IMR-90 (cell line): ENCODE results near the gene MRC1. TPM values are rescaled to one million over a fixed set of nuclear protein-coding genes. Genes with fewer than 3 reads are reported as not detected.

ENCODE experiments used
- ATAC-seq: fragments of 200-7000 bp; cut with Tn5 transposase; 2 replicates; pipeline ENCODE4 v1.9.1; 2020; ENCODE audit warnings: low read depth, mild to moderate bottlenecking, moderate library complexity
- BruUV-seq: library from RNA; stranded (reverse); fragments of 400-500 nt; replicated peaks from 2 replicates; lab custom pipeline; 2021; lab: Mats Ljungman, UMichigan
- CTCF ChIA-PET: fragments of 300-600 bp; formaldehyde crosslinking; extraction: SDS; loops from one replicate; lab custom pipeline; 2021; ENCODE audit warnings: antibody characterized with exemption; lab: Yijun Ruan, JAX
- POLR2A ChIA-PET: fragments of 300-600 bp; sonication (Branson Sonifier 250); formaldehyde crosslinking; loops from one replicate; lab custom pipeline; 2022; ENCODE audit warnings: antibody characterized with exemption; ENCODE audit not compliant: unreplicated experiment; lab: Charles Lee
- DNase-seq: peaks from one replicate; pipeline ENCODE4 v3.0.0; 2013
- H2AFZ ChIP-seq: replicated peaks from 2 replicates; pipeline ENCODE3; 2013; ENCODE audit warnings: low read length, mild to moderate bottlenecking; ENCODE audit not compliant: poor library complexity
- H2AK5ac ChIP-seq: 2 replicates; pipeline ENCODE4 v1.6.1; 2013; ENCODE audit warnings: low read depth, low read length, inconsistent platforms
- H2AK9ac ChIP-seq: replicated peaks from 2 replicates; pipeline ENCODE3; 2013; ENCODE audit warnings: mild to moderate bottlenecking, low read depth, low read length, moderate library complexity; ENCODE audit not compliant: poor library complexity
- H2BK120ac ChIP-seq: 2 replicates; pipeline ENCODE4 v1.6.1; 2013; ENCODE audit warnings: low read depth, low read length, inconsistent platforms
- H2BK15ac ChIP-seq: 3 replicates; pipeline ENCODE4 v1.6.1; 2013; ENCODE audit warnings: low read depth, low read length, inconsistent platforms
- H2BK20ac ChIP-seq: 2 replicates; pipeline ENCODE4 v1.6.1; 2013; ENCODE audit warnings: low read depth, mild to moderate bottlenecking, inconsistent platforms, low read length, moderate library complexity
- H2BK5ac ChIP-seq: 2 replicates; pipeline ENCODE4 v1.6.1; 2013; ENCODE audit warnings: mild to moderate bottlenecking, low read depth, low read length, inconsistent platforms; ENCODE audit not compliant: poor library complexity, severe bottlenecking
- H3K14ac ChIP-seq: replicated peaks from 2 replicates; pipeline ENCODE4 v1.6.1; 2013; ENCODE audit warnings: low read depth, low read length, inconsistent platforms
- H3K18ac ChIP-seq: 2 replicates; pipeline ENCODE4 v1.6.1; 2013; ENCODE audit warnings: low read depth, low read length, control low read depth
- H3K23ac ChIP-seq: 2 replicates; pipeline ENCODE4 v1.6.1; 2013; ENCODE audit warnings: low read depth, low read length, inconsistent platforms
- H3K27ac ChIP-seq: 2 replicates; pipeline ENCODE4 v1.5.1; 2013; ENCODE audit warnings: mild to moderate bottlenecking, control low read depth, low read length; ENCODE audit not compliant: insufficient read depth
- H3K27me3 ChIP-seq: 2 replicates; pipeline ENCODE4 v1.6.1; 2013; ENCODE audit warnings: low read length; ENCODE audit not compliant: control insufficient read depth, insufficient read depth
- H3K36me3 ChIP-seq: 2 replicates; pipeline ENCODE4 v1.6.1; 2013; ENCODE audit warnings: low read length, mixed read lengths; ENCODE audit not compliant: control insufficient read depth, insufficient read depth
- H3K4ac ChIP-seq: 2 replicates; pipeline ENCODE4 v1.6.1; 2013; ENCODE audit warnings: low read depth, low read length, inconsistent platforms
- H3K4me1 ChIP-seq: 2 replicates; pipeline ENCODE4 v1.6.1; 2013; ENCODE audit warnings: low read length, mixed read lengths; ENCODE audit not compliant: control insufficient read depth, insufficient read depth
- H3K4me2 ChIP-seq: 2 replicates; pipeline ENCODE4 v1.6.1; 2013; ENCODE audit warnings: low read depth, mild to moderate bottlenecking, control low read depth, low read length, moderate library complexity
- H3K4me3 ChIP-seq: 2 replicates; pipeline ENCODE4 v1.5.1; 2013; ENCODE audit warnings: low read depth, mild to moderate bottlenecking, control low read depth, low read length, moderate library complexity; ENCODE audit not compliant: insufficient read depth
- H3K56ac ChIP-seq: 2 replicates; pipeline ENCODE4 v1.6.1; 2013; ENCODE audit warnings: low read length, inconsistent platforms; ENCODE audit not compliant: insufficient read depth; ENCODE audit errors: extremely low read depth
- H3K79me1 ChIP-seq, 2 experiments: 2 replicates each; pipeline ENCODE4 v1.6.1; 2013; ENCODE audit warnings: low read length in 2 of 2, inconsistent platforms in 1 of 2, low read depth in 1 of 2
- H3K9ac ChIP-seq: 2 replicates; pipeline ENCODE4 v1.6.1; 2013; ENCODE audit warnings: low read depth, low read length, control low read depth
- H3K9me1 ChIP-seq: 2 replicates; pipeline ENCODE4 v1.6.1; 2013; ENCODE audit warnings: low read length, inconsistent platforms; ENCODE audit not compliant: insufficient read depth
- H3K9me3 ChIP-seq: 2 replicates; pipeline ENCODE4 v1.6.1; 2013; ENCODE audit warnings: low read length; ENCODE audit not compliant: control insufficient read depth, insufficient read depth
- H4K20me1 ChIP-seq: 2 replicates; pipeline ENCODE4 v1.6.1; 2013; ENCODE audit warnings: low read length, inconsistent platforms; ENCODE audit not compliant: insufficient read depth
- H4K5ac ChIP-seq: 2 replicates; pipeline ENCODE4 v1.6.1; 2013; ENCODE audit warnings: mild to moderate bottlenecking, low read depth, low read length, control low read depth
- H4K8ac ChIP-seq, 2 experiments: 2 replicates each; pipeline ENCODE4 v1.6.1; 2013; ENCODE audit warnings: low read depth in 2 of 2, low read length in 2 of 2, control low read depth in 1 of 2, inconsistent platforms in 1 of 2
- H4K91ac ChIP-seq: 2 replicates; pipeline ENCODE4 v1.6.1; 2013; ENCODE audit warnings: low read depth, low read length, inconsistent platforms; ENCODE audit not compliant: insufficient read depth
- CEBPB ChIP-seq: IDR thresholded peaks from 2 replicates; pipeline ENCODE4 v1.6.1; 2012; ENCODE audit warnings: low read depth, low read length, improper control_type of control experiment
- CHD1 ChIP-seq: IDR thresholded peaks from 2 replicates; pipeline ENCODE4 v1.6.1; 2012; ENCODE audit warnings: low read depth, low read length, improper control_type of control experiment
- MAFK ChIP-seq: IDR thresholded peaks from 2 replicates; pipeline ENCODE4 v1.6.1; 2012; ENCODE audit warnings: low read depth, low read length, improper control_type of control experiment
- MAZ ChIP-seq: IDR thresholded peaks from 2 replicates; pipeline ENCODE4 v1.6.1; 2012; ENCODE audit warnings: low read depth, mild to moderate bottlenecking, low read length, improper control_type of control experiment, moderate library complexity, borderline replicate concordance
- NFE2L2 ChIP-seq: fragments of 150-350 bp; IDR thresholded peaks from 2 replicates; pipeline ENCODE4 v1.6.1; 2016; ENCODE audit warnings: low read depth, mild to moderate bottlenecking, low read length
- RAD21 ChIP-seq: IDR thresholded peaks from 2 replicates; pipeline ENCODE4 v1.6.1; 2012; ENCODE audit warnings: low read length, improper control_type of control experiment
- SMC3 ChIP-seq: fragments of 150-350 bp; IDR thresholded peaks from 2 replicates; pipeline ENCODE4 v1.6.1; 2016; ENCODE audit warnings: low read depth, mild to moderate bottlenecking, antibody characterized with exemption, low read length, moderate library complexity
- WGBS, 2 experiments: methylation state at CpG; one replicate each; pipeline versions ENCODE4 v1.1.5 to v1.1.7; 2013; ENCODE audit warnings: missing lambda C conversion rate in 2 of 2; ENCODE audit not compliant: insufficient read length in 1 of 2; ENCODE audit errors: extremely low coverage in 2 of 2; 5-methylcytosine and 5-hydroxymethylcytosine counted together
- dilution Hi-C: fragments of 300-500 bp; cut with HindIII; formaldehyde crosslinking; loops from one replicate; pipeline ENCODE4 v1.14.3; 2018; ENCODE audit warnings: low sequenced_read_pairs; ENCODE audit not compliant: unreplicated experiment
- in situ Hi-C: fragments of 300-500 bp; cut with MboI; formaldehyde crosslinking; loops from 3 replicates; pipeline ENCODE4 v1.14.3; 2019; ENCODE audit warnings: low sequenced_read_pairs, inconsistent platforms, mixed read lengths
- intact Hi-C: fragments of 100-400 bp; cut with micrococcal nuclease; formaldehyde crosslinking; loops from 2 replicates; pipeline ENCODE4 v1.10.0; 2022
- polyA plus RNA-seq, 3 experiments: library from polyadenylated mRNA; depleted of rRNA; stranded (reverse); fragments of >200 nt; gene quantifications; 2 replicates each; pipeline ENCODE4 v1.2.3, GENCODE V29; 2012; ENCODE audit warnings: low replicate concordance in 1 of 3
- total RNA-seq: library from RNA; depleted of rRNA; stranded (reverse); fragments of >200 nt; gene quantifications from 2 replicates; pipeline ENCODE4 v1.2.3, GENCODE V29; 2012
- TF ChIP-seq, protein P1 (sequence below): conservative IDR thresholded peaks from 2 replicates; pipeline ENCODE4 v1.5.1; 2012; ENCODE audit warnings: mild to moderate bottlenecking, low read depth, low read length, improper control_type of control experiment
- TF ChIP-seq, protein P2 (sequence below): fragments of 150-350 bp; IDR thresholded peaks from 2 replicates; pipeline ENCODE4 v1.6.1; 2016; ENCODE audit warnings: low read depth, mild to moderate bottlenecking, low read length, moderate library complexity, borderline replicate concordance
- TF ChIP-seq, protein P3 (sequence below): fragments of 150-350 bp; IDR thresholded peaks from 2 replicates; pipeline ENCODE4 v1.6.1; 2017; ENCODE audit warnings: mild to moderate bottlenecking, antibody characterized with exemption, low read length, low read depth

MRC1 gene
- total and polyA plus RNA-seq, 2 of the 4 experiments (the other 2 are of a cell fraction), result not detected

DNA sequence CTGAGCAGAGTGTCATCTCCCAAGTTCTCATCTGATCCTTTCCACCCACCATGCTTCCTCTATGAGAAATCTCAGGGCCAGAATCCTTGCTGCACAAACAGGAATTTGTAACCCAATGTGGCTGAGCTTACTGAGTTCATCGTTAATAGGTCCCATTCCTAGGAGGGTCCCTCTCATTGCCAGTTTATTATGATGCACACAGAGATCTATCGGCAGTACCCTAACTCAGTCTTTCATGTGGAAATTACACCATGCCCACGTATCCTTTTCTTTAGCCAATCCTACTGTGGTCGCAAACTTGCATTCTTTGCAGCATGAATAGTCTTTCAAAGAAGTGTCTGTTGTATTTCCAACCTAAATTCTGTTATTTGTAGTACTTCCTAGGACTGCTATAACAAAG lies 45.0 kb upstream of the MRC1 start:
- ATAC-seq, result no peak
- POLR2A ChIA-PET, result no interaction called here

More for the DNA sequence above, 45.0 kb upstream of the MRC1 start:
- no peak overlapping the region for H3K27ac ChIP-seq
- no peak overlapping the region for H2BK120ac ChIP-seq
- no peaks in the 10 kb centered on the region for H4K20me1 ChIP-seq
- no peak overlapping the region for H3K18ac ChIP-seq
- H2BK15ac ChIP-seq, result no peak overlapping the region
- H2BK20ac ChIP-seq, result no peak overlapping the region
- DNase-seq, result no peak
- peaks cover 3% of the 10 kb centered on the region; the same call in 1 of the 2 replicates for H3K9me3 ChIP-seq
- no peak overlapping the region for H3K23ac ChIP-seq
- H2AK5ac ChIP-seq, result no peak overlapping the region
- H2BK5ac ChIP-seq, result no peak overlapping the region
- H3K4me2 ChIP-seq, result no peak overlapping the region
- dilution Hi-C loops, result no loop called here
- H3K4me3 ChIP-seq, result no peak overlapping the region
- TF ChIP-seq MAFK (no peak), MAZ (no peak), RAD21 (no peak), CHD1 (no peak), CEBPB (no peak), NFE2L2 (no peak), SMC3 (no peak)
- TF ChIP-seq, protein P1, sequence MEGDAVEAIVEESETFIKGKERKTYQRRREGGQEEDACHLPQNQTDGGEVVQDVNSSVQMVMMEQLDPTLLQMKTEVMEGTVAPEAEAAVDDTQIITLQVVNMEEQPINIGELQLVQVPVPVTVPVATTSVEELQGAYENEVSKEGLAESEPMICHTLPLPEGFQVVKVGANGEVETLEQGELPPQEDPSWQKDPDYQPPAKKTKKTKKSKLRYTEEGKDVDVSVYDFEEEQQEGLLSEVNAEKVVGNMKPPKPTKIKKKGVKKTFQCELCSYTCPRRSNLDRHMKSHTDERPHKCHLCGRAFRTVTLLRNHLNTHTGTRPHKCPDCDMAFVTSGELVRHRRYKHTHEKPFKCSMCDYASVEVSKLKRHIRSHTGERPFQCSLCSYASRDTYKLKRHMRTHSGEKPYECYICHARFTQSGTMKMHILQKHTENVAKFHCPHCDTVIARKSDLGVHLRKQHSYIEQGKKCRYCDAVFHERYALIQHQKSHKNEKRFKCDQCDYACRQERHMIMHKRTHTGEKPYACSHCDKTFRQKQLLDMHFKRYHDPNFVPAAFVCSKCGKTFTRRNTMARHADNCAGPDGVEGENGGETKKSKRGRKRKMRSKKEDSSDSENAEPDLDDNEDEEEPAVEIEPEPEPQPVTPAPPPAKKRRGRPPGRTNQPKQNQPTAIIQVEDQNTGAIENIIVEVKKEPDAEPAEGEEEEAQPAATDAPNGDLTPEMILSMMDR, result no peak
- TF ChIP-seq, protein P2, sequence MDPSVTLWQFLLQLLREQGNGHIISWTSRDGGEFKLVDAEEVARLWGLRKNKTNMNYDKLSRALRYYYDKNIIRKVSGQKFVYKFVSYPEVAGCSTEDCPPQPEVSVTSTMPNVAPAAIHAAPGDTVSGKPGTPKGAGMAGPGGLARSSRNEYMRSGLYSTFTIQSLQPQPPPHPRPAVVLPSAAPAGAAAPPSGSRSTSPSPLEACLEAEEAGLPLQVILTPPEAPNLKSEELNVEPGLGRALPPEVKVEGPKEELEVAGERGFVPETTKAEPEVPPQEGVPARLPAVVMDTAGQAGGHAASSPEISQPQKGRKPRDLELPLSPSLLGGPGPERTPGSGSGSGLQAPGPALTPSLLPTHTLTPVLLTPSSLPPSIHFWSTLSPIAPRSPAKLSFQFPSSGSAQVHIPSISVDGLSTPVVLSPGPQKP, result no peak
- TF ChIP-seq, protein P3, sequence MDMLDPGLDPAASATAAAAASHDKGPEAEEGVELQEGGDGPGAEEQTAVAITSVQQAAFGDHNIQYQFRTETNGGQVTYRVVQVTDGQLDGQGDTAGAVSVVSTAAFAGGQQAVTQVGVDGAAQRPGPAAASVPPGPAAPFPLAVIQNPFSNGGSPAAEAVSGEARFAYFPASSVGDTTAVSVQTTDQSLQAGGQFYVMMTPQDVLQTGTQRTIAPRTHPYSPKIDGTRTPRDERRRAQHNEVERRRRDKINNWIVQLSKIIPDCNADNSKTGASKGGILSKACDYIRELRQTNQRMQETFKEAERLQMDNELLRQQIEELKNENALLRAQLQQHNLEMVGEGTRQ, result no peak
- H3K79me1 ChIP-seq, result no peaks in the 10 kb centered on the region
- BruUV-seq, result no TSS peak
- H3K27me3 ChIP-seq, result peaks cover 2% of the 10 kb centered on the region
- no peak overlapping the region for H2AFZ ChIP-seq
- no peaks in the 10 kb centered on the region for H3K4me1 ChIP-seq
- H3K36me3 ChIP-seq, result no peaks in the 10 kb centered on the region
- no peak overlapping the region for H3K14ac ChIP-seq
- H3K9ac ChIP-seq, result no peak overlapping the region
- CTCF ChIA-PET, result no interaction called here
- no peak overlapping the region for H4K5ac ChIP-seq
- no peak overlapping the region for H3K4ac ChIP-seq
- no CpG with 5 or more reads among the region's 4 CpGs for WGBS, 2 experiments
- in situ Hi-C loops, result no loop called here
- intact Hi-C loops, result no loop called here
- no peak overlapping the region for H4K8ac ChIP-seq
- no peak overlapping the region for H2AK9ac ChIP-seq
- no peak overlapping the region for H4K91ac ChIP-seq
- no peaks in the 10 kb centered on the region for H3K9me1 ChIP-seq
- H3K56ac ChIP-seq, result no peak overlapping the region
